Measurements from ENCODE around the gene PARP6.
A peak's percentile ranks its signal among the peaks of the same experiment; 100 is the strongest.

DNA sequence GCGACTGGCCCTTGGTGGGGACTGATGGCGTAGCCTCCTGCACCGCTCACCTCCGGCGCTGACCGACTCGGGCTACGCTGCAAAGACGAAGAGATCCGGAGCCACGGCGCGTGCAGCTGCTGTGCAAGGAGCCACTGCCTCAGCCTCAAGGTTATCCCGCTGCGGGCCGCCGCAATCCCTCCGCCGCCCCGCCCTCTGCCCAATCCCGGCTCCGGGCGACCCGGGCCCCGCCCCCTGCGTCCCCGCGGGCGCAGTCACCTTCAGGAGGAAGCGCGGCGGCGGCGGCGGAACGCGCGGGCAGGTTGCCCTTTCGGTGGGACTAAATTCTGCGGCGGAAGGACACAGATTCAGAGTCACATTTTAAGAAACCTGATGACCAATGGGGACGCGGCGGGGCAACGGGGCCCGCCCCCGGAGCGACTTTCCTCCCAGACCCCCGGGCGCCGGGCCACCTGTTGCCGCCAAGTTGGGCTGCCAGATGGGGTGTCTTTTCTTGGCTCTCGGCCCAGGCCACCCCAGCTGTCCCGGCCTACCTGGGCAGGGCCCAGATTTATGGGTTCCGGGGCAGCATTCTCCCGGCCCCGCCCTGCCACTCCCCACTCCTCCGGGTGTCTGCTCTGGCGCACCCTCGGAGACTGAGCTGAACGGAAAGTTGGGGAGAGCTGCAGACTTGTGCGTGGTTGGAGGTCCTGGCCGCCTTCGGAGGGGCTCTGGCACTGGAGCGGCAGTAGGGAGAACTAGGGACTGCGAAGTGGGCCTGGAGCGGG is 41.1 kb downstream of the PARP6 start, which contains the start of gene PKM:
- TF ChIP-seq, protein P1, sequence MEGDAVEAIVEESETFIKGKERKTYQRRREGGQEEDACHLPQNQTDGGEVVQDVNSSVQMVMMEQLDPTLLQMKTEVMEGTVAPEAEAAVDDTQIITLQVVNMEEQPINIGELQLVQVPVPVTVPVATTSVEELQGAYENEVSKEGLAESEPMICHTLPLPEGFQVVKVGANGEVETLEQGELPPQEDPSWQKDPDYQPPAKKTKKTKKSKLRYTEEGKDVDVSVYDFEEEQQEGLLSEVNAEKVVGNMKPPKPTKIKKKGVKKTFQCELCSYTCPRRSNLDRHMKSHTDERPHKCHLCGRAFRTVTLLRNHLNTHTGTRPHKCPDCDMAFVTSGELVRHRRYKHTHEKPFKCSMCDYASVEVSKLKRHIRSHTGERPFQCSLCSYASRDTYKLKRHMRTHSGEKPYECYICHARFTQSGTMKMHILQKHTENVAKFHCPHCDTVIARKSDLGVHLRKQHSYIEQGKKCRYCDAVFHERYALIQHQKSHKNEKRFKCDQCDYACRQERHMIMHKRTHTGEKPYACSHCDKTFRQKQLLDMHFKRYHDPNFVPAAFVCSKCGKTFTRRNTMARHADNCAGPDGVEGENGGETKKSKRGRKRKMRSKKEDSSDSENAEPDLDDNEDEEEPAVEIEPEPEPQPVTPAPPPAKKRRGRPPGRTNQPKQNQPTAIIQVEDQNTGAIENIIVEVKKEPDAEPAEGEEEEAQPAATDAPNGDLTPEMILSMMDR (IDR thresholded peaks at IDR 0.05; ENCODE audit: poor library complexity, severe bottlenecking) = no peak
- TF ChIP-seq POLR2AphosphoS5 (IDR thresholded peaks at IDR 0.05) (peak; percentile 99), SMC3 (conservative IDR thresholded peaks at IDR 0.05; ENCODE audit: poor library complexity) (peak; percentile 34), RAD21 (conservative IDR thresholded peaks at IDR 0.05) (no peak), REST (IDR thresholded peaks at IDR 0.05; ENCODE audit: borderline replicate concordance) (no peak)

Measured in neural cell (in vitro differentiated cells).